SK-N-SH treated with all-trans-retinoic acid at 6 μM for 48 hours (cell line): ENCODE results near the gene SUGCT.

Experiments
- ATAC-seq: fragments of 200-7000 bp; cut with Tn5 transposase; 3 replicates; pipeline ENCODE4 v1.9.1; 2020; ENCODE audit warnings: mild to moderate bottlenecking, moderate library complexity
- ARNTL ChIP-seq: fragments of 450-650 bp; formaldehyde crosslinking; IDR thresholded peaks from 2 replicates; pipeline ENCODE4 v1.5.0; 2020; ENCODE audit warnings: low read depth, mild to moderate bottlenecking, moderate library complexity, borderline replicate concordance
- BACH2 ChIP-seq: fragments of 250-450 bp; sonication (Bioruptor Pico); IDR thresholded peaks from 2 replicates; pipeline ENCODE4 v1.9.0; 2021; ENCODE audit warnings: mild to moderate bottlenecking, borderline replicate concordance
- CSDC2 ChIP-seq: fragments of 250-450 bp; sonication (Bioruptor Pico); IDR thresholded peaks from 2 replicates; pipeline ENCODE4 v1.5.0; 2020; ENCODE audit warnings: mild to moderate bottlenecking, moderate library complexity
- ESRRG ChIP-seq: fragments of 250-450 bp; sonication (Bioruptor Pico); IDR thresholded peaks from 2 replicates; pipeline ENCODE4 v1.6.1; 2021; ENCODE audit warnings: mild to moderate bottlenecking
- GLIS3 ChIP-seq: fragments of 250-450 bp; sonication (Bioruptor Pico); IDR thresholded peaks from 2 replicates; pipeline ENCODE4 v1.5.0; 2020; ENCODE audit warnings: mild to moderate bottlenecking, moderate library complexity
- ISL1 ChIP-seq: fragments of 250-450 bp; sonication (Bioruptor Pico); IDR thresholded peaks from 2 replicates; pipeline ENCODE4 v2.1.2; 2022; ENCODE audit warnings: mild to moderate bottlenecking, moderate library complexity
- OSR1 ChIP-seq: fragments of 250-450 bp; sonication (Bioruptor Pico); IDR thresholded peaks from 2 replicates; pipeline ENCODE4 v1.8.0; 2022; ENCODE audit warnings: moderate library complexity, mild to moderate bottlenecking, inconsistent platforms
- PATZ1 ChIP-seq: fragments of 250-450 bp; sonication (Bioruptor Pico); IDR thresholded peaks from 2 replicates; pipeline ENCODE4 v1.8.0; 2020; ENCODE audit warnings: mild to moderate bottlenecking, moderate library complexity, borderline replicate concordance
- PPARA ChIP-seq: fragments of 250-450 bp; sonication (Bioruptor Pico); IDR thresholded peaks from 2 replicates; pipeline ENCODE4 v1.5.0; 2020; ENCODE audit warnings: mild to moderate bottlenecking, borderline replicate concordance
- RARB ChIP-seq: fragments of 250-450 bp; sonication (Bioruptor Pico); IDR thresholded peaks from 2 replicates; pipeline ENCODE4 v1.8.0; 2021; ENCODE audit warnings: mild to moderate bottlenecking, moderate library complexity
- SNAI2 ChIP-seq: fragments of 250-450 bp; sonication (Bioruptor Pico); IDR thresholded peaks from 2 replicates; pipeline ENCODE4 v1.5.0; 2020; ENCODE audit warnings: mild to moderate bottlenecking, moderate library complexity
- TCF4 ChIP-seq: fragments of 250-450 bp; sonication (Bioruptor Pico); IDR thresholded peaks from 2 replicates; pipeline ENCODE4 v1.8.0; 2021; ENCODE audit warnings: mild to moderate bottlenecking, moderate library complexity, borderline replicate concordance
- TOX ChIP-seq: fragments of 250-450 bp; sonication (Bioruptor Pico); IDR thresholded peaks from 2 replicates; pipeline ENCODE4 v1.8.0; 2021; ENCODE audit warnings: mild to moderate bottlenecking, moderate library complexity, borderline replicate concordance
- ZC3H10 ChIP-seq: fragments of 250-450 bp; sonication (Bioruptor Pico); IDR thresholded peaks from 2 replicates; pipeline ENCODE4 v1.5.1; 2021; ENCODE audit warnings: mild to moderate bottlenecking, moderate library complexity
- ZFP3 ChIP-seq: fragments of 250-450 bp; sonication (Bioruptor Pico); IDR thresholded peaks from 2 replicates; pipeline ENCODE4 v1.5.0; 2020; ENCODE audit warnings: mild to moderate bottlenecking, moderate library complexity
- ZFP30 ChIP-seq: fragments of 450-650 bp; formaldehyde crosslinking; IDR thresholded peaks from 2 replicates; pipeline ENCODE4 v1.5.0; 2022; ENCODE audit warnings: mild to moderate bottlenecking, moderate library complexity
- ZNF565 ChIP-seq: fragments of 450-650 bp; formaldehyde crosslinking; conservative IDR thresholded peaks from 2 replicates; pipeline ENCODE4 v1.5.0; 2020; ENCODE audit warnings: low read depth, mild to moderate bottlenecking, moderate library complexity
- ZNF70 ChIP-seq: fragments of 450-650 bp; formaldehyde crosslinking; IDR thresholded peaks from 2 replicates; pipeline ENCODE4 v1.5.0; 2020; ENCODE audit warnings: mild to moderate bottlenecking, moderate library complexity
- ZNF8 ChIP-seq: fragments of 450-650 bp; formaldehyde crosslinking; IDR thresholded peaks from 2 replicates; pipeline ENCODE4 v1.5.0; 2020; ENCODE audit warnings: mild to moderate bottlenecking, moderate library complexity
- TF ChIP-seq, protein P1 (sequence below): fragments of 250-450 bp; sonication (Bioruptor Pico); IDR thresholded peaks from 2 replicates; pipeline ENCODE4 v1.5.1; 2021; ENCODE audit warnings: mild to moderate bottlenecking, moderate library complexity
- TF ChIP-seq, protein P2 (sequence below): fragments of 250-450 bp; sonication (Bioruptor Pico); IDR thresholded peaks from 2 replicates; pipeline ENCODE4 v1.8.0; 2021; ENCODE audit warnings: low read depth, mild to moderate bottlenecking, moderate library complexity, borderline replicate concordance
- TF ChIP-seq, protein P3 (sequence below): fragments of 250-450 bp; sonication (Bioruptor Pico); IDR thresholded peaks from 2 replicates; pipeline ENCODE4 v1.5.1; 2020; ENCODE audit warnings: low read depth, mild to moderate bottlenecking, moderate library complexity
- TF ChIP-seq, protein P4 (sequence below): fragments of 250-450 bp; sonication (Bioruptor Pico); IDR thresholded peaks from 2 replicates; pipeline ENCODE4 v1.5.0; 2020; ENCODE audit warnings: mild to moderate bottlenecking, moderate library complexity

The SUGCT gene

DNA sequence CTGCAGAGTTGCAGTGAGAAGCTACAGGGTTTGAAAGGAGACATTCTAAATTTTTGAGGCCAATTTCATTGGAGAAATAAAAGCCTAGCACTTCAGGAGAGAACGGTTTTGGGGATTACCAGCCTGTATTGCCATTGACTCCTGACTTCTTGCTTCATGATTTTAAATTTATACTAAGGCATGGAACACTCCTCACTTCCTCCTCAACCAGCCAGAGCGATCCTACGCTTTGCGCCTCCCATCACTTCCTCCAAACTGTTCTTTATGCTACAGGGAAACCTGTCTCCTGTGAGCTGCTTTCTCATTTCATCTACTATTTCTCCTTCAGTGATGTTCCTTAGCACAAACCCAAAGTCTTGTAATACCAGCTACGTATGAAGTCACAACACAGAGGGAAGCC lies 495.1 kb downstream of the SUGCT start:
- TF ChIP-seq TOX (CRISPR knock-in tag) (no peak), RARB (CRISPR knock-in tag) (no peak), ZFP30 (no peak)
- TF ChIP-seq, all 23 proteins: peak for 0
- ATAC-seq, result no peak

DNA sequence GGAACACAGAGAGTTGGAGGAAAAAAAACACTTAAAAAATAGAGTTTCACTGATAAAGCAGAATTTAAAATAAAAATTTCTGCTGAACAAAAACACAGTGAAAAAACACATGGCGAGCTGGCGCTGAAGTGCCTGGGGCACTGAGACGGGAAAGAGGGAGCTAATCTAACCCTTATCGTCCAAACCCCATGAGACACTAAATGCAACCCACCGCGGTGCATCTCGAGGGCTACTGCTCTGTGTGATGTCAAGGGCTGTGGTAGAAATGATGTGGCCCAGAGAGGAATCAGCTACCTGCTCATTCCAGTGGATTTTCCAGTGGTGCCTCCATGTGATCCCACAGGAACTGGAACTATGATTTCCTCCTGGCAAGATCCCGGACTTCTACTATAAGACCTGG lies 499.3 kb downstream of the SUGCT start:
- TF ChIP-seq, protein P1, sequence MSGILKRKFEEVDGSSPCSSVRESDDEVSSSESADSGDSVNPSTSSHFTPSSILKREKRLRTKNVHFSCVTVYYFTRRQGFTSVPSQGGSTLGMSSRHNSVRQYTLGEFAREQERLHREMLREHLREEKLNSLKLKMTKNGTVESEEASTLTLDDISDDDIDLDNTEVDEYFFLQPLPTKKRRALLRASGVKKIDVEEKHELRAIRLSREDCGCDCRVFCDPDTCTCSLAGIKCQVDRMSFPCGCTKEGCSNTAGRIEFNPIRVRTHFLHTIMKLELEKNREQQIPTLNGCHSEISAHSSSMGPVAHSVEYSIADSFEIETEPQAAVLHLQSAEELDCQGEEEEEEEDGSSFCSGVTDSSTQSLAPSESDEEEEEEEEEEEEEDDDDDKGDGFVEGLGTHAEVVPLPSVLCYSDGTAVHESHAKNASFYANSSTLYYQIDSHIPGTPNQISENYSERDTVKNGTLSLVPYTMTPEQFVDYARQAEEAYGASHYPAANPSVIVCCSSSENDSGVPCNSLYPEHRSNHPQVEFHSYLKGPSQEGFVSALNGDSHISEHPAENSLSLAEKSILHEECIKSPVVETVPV (CRISPR knock-in tag), result no peak
- TF ChIP-seq ZNF70 (CRISPR knock-in tag) (no peak), OSR1 (CRISPR knock-in tag) (no peak), ZNF565 (CRISPR knock-in tag) (no peak), ISL1 (CRISPR knock-in tag) (no peak), ARNTL (CRISPR knock-in tag) (no peak), TOX (CRISPR knock-in tag) (no peak)
- ATAC-seq, result no peak

GRCh38 chr7:40638545-40639320 lies 503.9 kb downstream of the SUGCT start:
- ATAC-seq, result no peak; the same call in 2 of the 3 replicates
- no peak for TF ChIP-seq CSDC2 (CRISPR knock-in tag)
- TF ChIP-seq ZNF70 (CRISPR knock-in tag), result no peak
- no peak for TF ChIP-seq ARNTL (CRISPR knock-in tag)
- TF ChIP-seq SNAI2 (CRISPR knock-in tag), result no peak
- TF ChIP-seq ESRRG (CRISPR knock-in tag), result no peak
- TF ChIP-seq ISL1 (CRISPR knock-in tag), result no peak
- TF ChIP-seq, protein P2, sequence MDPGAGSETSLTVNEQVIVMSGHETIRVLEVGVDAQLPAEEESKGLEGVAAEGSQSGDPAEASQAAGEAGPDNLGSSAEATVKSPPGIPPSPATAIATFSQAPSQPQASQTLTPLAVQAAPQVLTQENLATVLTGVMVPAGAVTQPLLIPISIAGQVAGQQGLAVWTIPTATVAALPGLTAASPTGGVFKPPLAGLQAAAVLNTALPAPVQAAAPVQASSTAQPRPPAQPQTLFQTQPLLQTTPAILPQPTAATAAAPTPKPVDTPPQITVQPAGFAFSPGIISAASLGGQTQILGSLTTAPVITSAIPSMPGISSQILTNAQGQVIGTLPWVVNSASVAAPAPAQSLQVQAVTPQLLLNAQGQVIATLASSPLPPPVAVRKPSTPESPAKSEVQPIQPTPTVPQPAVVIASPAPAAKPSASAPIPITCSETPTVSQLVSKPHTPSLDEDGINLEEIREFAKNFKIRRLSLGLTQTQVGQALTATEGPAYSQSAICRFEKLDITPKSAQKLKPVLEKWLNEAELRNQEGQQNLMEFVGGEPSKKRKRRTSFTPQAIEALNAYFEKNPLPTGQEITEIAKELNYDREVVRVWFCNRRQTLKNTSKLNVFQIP (CRISPR knock-in tag), result no peak
- no peak for TF ChIP-seq BACH2 (CRISPR knock-in tag)
- no peak for TF ChIP-seq PPARA (CRISPR knock-in tag)
- TF ChIP-seq PATZ1 (CRISPR knock-in tag), result no peak

- no peak for ATAC-seq
- TF ChIP-seq GLIS3 (CRISPR knock-in tag) (no peak), ZNF8 (CRISPR knock-in tag) (no peak), ZFP30 (no peak), ZFP3 (no peak), BACH2 (CRISPR knock-in tag) (no peak), ZC3H10 (no peak), ZNF565 (CRISPR knock-in tag) (no peak), TOX (CRISPR knock-in tag) (no peak), ESRRG (CRISPR knock-in tag) (no peak), CSDC2 (CRISPR knock-in tag) (no peak), TCF4 (CRISPR knock-in tag) (no peak), ISL1 (CRISPR knock-in tag) (no peak), ARNTL (CRISPR knock-in tag) (no peak), PPARA (CRISPR knock-in tag) (no peak), SNAI2 (CRISPR knock-in tag) (no peak)
- TF ChIP-seq, protein P3, sequence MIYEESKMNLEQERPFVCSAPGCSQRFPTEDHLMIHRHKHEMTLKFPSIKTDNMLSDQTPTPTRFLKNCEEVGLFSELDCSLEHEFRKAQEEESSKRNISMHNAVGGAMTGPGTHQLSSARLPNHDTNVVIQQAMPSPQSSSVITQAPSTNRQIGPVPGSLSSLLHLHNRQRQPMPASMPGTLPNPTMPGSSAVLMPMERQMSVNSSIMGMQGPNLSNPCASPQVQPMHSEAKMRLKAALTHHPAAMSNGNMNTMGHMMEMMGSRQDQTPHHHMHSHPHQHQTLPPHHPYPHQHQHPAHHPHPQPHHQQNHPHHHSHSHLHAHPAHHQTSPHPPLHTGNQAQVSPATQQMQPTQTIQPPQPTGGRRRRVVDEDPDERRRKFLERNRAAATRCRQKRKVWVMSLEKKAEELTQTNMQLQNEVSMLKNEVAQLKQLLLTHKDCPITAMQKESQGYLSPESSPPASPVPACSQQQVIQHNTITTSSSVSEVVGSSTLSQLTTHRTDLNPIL, result no peak
- TF ChIP-seq, protein P4, sequence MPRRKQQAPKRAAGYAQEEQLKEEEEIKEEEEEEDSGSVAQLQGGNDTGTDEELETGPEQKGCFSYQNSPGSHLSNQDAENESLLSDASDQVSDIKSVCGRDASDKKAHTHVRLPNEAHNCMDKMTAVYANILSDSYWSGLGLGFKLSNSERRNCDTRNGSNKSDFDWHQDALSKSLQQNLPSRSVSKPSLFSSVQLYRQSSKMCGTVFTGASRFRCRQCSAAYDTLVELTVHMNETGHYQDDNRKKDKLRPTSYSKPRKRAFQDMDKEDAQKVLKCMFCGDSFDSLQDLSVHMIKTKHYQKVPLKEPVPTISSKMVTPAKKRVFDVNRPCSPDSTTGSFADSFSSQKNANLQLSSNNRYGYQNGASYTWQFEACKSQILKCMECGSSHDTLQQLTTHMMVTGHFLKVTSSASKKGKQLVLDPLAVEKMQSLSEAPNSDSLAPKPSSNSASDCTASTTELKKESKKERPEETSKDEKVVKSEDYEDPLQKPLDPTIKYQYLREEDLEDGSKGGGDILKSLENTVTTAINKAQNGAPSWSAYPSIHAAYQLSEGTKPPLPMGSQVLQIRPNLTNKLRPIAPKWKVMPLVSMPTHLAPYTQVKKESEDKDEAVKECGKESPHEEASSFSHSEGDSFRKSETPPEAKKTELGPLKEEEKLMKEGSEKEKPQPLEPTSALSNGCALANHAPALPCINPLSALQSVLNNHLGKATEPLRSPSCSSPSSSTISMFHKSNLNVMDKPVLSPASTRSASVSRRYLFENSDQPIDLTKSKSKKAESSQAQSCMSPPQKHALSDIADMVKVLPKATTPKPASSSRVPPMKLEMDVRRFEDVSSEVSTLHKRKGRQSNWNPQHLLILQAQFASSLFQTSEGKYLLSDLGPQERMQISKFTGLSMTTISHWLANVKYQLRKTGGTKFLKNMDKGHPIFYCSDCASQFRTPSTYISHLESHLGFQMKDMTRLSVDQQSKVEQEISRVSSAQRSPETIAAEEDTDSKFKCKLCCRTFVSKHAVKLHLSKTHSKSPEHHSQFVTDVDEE (CRISPR knock-in tag), result no peak
- TF ChIP-seq, protein P2 (CRISPR knock-in tag), result no peak
- TF ChIP-seq, all 23 proteins: peak for 0
These were observed 505.8 kb downstream of the SUGCT start for GRCh38 chr7:40640566-40640965.
